Activated CD4-positive, alpha-beta T cell treated with anti-CD3 and anti-CD28 coated beads, Interleukin-2, Interleukin-6, amounts not matched to agents 100 ng/mL and 50 ng/mL, durations not matched to agents 16 hours and 8 hours (primary cell): ENCODE results near the gene SLC9A9.

ENCODE experiments used
- DNase-seq: peaks from one replicate; pipeline ENCODE4 v3.0.0-alpha.2; 2020

Gene SLC9A9

DNA sequence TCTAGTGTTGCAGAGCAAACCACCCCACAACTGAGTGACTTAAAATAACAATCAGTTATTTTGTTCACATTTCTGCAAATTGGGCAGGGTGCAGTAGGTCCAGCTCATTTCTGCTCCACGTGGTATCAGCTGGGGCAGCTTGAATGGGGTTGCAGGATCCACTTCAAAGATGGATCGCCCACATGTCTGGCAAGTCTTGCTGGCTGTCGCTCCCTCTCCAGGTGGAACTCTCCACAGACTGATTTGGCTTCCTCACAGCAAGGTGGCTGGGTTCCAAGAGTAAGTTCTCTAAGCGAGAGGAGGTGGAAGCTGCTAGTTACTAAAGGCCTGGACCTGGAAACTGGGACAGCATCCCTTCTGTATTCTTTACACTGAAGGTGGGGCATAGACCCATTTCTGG lies 213.3 kb downstream of the SLC9A9 start:
- no peak for DNase-seq

DNA sequence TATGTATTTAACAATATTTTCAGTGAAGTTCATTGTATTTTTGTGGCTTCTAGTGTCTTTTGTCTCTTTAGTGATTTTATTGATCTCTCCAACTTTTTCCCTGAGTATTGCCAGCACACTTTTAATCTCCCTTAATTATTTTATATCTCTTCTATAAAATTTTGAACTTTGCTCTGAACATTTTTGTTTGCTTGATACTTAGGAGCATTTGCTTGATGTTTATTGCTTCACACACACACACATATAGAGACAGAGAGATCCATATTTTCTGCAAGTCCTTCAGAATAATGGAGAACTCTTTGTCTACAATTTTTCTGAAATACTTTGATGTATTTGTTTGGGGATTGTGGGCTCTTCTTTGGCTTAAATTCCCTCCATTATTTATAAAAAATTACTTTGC lies 213.8 kb downstream of the SLC9A9 start:
- no peak for DNase-seq

DNA sequence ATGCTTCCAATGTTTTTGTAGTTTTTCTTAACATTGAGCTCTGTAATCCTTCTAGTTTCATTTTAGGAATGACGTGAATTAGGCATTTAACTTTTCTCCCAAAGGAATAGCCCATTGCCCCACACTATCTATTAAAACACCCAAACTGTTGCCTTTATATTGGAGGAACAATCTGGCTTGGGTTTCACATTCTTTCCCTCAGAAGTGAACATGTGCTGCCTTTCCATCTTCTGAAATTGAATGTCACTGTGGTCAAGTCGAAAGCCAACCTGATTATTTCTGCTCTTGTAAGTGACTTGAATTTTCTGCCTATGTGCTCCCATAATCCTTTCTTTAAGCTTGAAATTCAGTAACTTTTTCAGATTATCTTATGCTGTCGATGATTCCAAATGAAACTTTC lies 214.5 kb downstream of the SLC9A9 start:
- DNase-seq: no peak

DNA sequence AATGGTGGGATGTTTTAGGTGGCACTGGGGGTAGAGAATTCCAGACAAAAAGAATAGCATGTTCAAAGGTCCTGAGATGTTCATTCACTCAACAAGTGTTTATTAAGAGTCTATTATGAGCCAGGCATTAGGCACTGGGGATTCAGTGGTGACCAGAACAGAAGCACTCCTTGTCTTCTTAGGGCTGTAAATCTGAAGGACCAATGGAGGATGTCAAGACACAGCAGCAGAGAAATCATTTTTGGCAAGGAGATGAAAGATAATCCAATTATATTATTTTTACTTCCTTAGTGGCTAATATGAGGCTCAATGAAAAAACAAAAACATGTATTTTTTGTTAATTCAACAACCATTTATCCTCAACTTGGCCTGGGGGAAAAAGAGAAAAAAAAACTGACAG lies 218.5 kb downstream of the SLC9A9 start:
- no peak for DNase-seq

DNA sequence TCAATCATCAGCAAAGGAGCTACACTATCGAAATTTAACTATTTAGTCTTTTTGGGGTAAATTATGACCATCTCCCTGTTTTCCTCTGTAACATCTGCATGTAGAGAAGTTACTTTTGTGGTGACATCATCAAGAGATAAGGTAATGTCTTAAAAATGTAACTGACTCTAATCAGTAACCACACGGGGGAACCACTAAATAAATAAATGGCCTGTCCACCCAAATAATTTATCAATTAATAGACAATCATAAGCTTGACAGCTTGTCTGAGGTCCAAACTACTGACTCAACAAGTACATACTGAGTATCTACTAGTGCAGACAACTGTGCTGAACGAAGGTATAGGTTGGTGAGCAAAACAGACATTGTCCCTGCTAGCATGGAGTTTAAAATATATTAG lies 219.3 kb downstream of the SLC9A9 start:
- no peak for DNase-seq

DNA sequence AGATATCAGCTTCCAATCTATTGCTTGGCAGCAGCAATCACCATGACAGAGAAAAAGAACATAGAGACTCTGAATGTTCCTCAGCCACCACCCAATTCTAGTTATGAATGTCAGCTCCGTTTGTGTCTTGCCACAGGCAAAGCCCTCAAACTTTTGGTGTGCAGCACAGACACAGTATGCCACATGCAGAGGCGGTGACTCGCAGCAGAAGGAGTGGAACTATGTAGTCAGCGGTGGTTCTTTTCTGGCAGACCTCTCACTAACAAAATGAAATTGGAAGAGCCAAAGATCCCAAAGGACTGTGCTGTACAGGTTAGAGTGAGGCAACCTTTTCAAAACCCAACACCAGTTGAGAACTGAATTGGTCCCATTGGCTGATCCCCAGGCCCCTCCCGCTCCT lies 220.9 kb downstream of the SLC9A9 start:
- DNase-seq: peak; percentile 57

DNA sequence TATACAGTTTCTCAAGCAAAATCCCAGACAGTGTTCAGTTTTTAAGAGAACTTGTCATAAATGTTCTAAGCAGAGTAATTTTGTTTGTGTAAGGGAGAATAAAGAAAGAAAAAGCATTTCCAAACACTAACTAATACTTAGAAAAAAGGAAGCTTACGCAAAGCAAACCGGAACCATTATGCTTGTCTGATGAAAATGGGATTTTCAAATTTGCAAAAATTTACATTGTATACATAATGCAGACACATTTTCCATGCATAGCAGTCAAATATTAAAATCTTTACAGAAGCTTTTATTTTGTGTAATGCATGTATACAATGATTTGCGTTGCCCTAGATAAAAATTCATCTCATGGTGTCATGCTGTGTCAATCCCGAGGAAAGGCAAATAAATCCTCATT lies 229.0 kb downstream of the SLC9A9 start:
- DNase-seq: no peak

DNA sequence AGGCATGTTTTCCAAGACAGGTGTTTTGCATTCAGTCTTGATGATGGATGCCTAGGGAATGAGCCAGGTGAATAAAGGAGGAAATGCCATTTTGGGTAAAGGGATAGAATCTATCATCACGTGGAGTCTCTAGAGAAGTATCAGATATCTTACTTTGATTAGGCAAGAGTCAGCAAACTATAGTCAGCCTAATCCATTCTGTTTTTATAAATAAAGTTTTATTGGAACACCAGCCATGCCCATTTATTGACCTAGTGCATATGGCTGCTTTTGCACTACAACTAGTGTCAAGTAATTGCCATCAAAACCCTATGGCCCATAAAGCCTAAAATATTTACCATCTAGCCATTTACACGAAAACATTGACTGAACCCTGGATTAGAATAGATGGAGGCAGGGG lies 231.2 kb downstream of the SLC9A9 start:
- no peak for DNase-seq

DNA sequence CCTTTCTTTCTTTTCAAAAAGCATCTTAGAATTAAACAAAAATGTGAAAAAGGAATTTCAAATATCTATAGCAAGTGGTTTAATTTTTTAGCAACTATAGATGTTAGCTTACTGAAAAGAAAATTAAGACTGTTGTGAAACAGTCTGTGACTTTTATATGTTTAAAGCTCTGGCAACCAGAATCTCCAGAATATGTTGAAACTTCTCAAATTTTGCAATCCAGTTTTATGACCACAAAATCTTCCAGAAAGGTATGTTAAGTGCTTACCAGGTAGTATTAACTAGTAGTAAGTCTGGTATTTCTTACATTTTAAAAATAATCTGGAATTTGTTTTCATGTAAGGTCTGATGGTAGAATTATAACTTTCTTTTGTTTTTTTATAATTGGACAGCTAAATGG lies 235.0 kb downstream of the SLC9A9 start:
- no peak for DNase-seq

DNA sequence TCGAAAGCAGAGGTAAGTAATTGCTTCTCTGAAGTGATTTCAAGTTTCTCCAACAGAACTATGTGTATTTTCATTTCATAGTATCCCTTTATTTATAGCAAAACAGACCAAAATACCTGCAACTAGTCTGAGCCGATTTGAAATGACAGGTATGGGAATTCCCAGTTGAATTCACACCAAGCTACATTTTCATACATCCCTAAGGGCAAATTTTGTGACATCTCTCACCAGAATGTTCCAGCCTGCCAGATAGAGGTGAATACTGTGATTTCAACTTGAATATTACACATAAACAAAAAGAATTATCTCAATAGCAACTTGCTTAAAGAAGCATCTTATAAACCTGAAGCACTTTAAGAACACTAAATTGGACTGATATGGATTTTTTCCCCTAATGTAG lies 235.7 kb downstream of the SLC9A9 start:
- no peak for DNase-seq

DNA sequence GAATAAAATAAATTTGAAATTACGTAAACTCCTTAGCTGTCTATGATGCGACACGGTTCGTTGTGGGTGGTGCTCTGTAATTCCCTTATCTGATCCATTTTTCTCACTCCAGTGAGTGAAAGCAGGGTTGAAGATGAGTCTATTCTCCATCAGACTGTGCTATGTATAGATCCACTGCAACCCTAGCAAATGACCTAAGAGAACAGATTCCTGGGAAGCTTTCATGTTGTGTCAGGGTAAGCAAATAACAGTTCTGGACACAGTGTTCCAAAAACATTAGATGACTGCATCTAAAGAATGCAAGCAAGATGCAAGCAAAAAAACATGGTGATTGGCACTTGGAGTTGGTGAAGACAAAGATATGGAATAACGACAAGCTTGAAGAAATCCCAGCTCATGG lies 239.3 kb downstream of the SLC9A9 start:
- no peak for DNase-seq

DNA sequence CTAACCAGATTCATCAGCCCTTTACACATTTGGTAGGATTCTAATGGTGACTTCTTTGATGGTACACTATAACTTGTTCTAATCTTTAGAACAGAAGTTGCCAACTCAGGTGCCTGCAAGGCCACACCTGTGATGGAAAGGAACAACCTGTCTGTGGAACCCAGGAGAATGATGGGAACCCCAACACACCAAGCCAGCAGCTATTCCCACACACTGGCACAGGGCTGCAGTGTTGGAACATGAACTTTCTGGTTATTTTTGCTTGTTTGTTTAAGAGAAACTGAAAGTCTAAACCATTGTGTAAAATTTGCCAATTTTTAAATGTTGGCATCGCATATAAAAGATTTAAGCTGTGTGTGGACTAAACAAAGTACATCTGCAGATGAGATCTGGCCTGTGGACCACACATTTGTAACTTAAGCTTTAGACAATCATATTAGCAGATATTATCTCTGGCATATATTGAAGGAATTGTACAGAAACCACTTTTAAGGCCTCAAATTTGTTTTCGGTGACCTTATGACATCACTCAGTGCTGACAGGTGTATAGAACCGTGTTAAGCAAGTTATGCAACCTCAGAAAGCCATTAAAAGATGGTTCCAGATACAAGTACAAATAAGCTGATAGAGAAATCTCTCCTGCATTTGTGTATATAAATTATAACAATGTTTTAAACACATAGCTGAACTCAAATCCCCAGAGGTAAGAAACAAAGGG lies 242.9 kb downstream of the SLC9A9 start:
- no peak for DNase-seq

DNA sequence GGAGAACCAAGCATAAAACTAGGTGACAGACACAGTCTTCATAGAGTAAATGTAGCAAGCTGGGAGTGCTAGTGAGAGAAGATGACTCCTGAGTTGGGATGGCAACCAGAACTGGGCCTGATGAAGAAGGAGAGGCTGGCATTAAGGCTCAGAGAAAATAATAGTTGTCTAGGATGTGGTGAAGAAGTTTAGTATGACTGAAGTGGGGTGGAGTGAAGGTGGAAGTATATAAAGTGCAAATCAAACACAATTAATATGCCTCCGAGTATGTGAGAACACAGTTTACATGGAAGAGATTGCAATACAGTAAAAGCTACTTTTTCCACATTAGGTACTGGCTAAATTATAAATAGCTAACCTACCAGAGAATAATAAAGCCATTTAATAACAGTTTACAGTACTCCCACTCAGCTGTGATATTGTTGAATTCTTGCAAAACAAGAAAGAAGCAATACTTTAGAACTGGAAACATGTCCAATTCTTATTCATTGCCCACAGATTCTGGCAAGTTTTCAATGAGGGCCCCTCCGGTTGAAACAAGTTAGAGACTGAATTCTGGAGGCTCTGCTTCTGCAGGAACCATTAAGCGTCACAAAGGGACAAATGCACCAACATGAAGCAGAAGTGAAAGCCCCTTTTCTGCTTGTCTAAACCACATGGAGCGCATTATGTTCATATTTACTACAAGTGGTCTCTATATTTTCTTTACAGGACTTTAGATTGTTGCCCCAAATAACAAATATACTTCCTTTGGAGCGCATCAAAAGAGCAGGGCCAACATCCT lies 243.7 kb downstream of the SLC9A9 start:
- DNase-seq: no peak

DNA sequence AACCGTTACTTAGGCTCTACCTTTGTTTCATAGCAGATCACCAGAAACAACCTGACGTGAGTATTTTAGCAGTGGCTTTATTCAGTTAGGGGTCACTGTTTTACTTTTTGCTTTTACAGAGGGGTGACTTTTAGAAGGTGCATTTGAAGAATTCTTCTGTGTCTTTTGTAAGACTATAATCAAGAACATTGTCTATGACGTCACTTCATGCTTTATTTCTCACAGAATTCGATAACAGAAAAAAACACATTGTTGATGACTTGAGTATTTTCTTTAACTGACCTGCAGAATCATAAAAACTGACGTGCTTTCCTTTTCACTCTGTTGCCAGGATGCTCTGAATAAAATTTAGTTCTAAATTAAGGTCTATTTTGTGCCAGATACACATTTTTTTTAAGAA lies 244.5 kb downstream of the SLC9A9 start:
- DNase-seq: no peak

DNA sequence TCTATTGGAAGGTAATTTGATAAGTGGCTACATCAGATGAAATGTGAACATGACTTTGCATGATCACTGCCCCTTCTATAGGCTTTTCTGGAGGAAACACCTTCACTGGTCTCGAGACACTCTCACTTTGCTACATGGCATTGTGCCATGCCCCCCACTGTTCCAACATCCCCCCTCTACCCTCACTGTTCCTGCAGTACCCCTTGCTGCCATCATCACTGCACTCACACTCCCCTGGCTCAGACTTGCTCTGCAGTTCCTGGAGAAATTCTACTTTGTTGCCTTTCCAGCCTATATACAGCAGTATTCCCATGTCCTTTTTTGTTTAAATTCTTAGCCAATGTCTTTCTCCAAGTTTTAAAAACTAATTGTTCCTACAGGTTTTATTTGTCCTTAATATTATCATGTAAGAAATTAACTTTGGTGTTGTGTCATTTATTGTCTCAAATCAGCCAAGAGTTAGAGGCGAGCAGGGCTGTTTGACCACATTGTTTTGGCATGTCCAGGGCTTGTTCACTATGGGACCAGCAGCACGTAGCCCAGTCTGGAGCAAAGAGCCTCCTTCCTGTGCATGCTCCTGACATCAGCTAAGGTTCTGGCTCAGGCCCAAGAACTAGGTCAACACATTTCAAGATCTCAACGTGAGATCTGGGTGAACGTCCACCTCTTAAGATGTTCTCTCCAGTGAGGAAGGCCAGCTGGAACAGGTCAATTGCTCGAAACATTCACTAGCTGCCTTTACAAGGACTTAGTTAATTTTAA lies 246.4 kb downstream of the SLC9A9 start:
- no peak for DNase-seq

DNA sequence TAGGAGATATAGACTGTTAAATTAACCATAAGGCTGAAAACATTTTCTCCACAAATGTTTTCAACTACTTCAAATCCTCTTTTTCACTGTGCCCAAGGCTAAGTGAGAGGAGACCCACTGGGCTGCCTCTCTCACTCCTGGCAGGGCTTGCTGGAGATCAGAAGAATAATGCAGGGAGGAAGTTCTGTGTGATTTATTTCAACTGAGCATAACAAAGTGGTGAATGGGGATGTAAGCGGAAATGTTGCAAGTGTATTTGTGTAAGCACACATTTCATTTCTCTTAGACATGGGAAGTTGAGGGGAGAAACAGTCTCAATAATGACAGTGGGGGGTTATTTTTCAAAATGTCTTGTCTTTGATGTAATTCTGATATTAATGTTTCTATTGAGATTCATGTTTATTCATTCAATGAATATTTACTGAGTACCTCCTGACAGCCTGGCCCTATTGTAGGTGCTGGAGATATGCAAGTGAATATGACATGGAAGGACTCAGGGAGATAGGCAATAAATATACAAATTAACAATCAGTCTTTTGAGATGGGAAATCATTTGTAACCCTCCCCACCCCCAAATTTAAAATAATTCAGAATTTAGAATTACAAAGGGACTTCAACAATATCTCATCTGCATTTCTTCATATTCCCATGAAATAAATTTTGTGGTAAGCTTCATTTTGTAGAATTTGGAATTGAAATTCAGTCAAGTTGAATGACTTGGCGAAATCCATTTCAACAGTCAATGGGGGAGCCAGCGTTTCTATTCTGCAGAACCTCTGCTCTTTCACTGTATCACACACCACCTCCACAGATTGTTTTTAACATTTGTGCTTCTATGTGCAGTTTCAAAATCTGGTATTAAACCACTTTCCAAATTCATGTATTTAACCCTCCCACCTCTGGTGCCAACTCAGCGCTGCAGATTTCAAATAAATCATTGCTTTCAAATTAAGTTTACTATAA lies 247.2 kb downstream of the SLC9A9 start:
- no peak for DNase-seq

DNA sequence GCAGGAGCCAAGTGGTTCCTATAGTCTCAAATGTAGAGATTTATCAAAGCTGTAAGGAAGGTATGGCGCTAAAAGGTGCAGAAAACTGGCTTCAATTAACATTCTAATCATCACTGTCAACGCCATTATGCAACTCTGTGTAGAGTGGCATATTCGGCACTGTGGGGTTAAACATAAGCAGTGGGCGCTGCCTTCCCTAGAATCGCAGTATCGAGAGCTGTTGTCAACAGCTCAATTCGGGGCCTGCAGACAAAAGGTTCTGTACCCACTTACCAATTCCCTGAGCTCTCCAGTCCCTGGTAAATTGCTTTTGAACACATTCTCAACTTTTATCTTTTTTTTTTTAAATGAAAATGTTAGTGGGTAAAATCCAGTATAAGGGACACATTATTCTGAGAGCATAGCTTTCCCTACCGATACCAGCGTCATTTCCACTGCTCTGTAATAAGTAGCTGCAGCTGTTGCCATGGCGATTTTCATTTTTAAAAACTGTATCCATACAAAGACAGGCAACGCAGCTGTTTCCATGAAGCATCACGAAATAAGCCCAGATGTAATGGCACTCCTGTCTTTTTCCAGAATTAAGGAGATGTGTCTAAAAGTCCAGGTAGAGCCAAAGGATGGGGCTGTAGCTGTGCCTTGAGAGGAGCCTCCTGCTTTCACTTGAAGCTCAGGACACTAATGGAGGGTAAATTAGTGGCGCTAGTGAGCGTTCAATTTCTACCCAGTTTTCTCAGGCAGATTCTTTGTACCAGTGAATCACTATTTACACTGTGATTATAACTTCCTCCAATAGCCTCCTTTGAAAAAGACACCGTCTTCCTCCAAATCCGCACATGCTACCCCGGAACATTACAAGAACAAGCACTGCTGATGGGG lies 250.3 kb downstream of the SLC9A9 start:
- DNase-seq: no peak

DNA sequence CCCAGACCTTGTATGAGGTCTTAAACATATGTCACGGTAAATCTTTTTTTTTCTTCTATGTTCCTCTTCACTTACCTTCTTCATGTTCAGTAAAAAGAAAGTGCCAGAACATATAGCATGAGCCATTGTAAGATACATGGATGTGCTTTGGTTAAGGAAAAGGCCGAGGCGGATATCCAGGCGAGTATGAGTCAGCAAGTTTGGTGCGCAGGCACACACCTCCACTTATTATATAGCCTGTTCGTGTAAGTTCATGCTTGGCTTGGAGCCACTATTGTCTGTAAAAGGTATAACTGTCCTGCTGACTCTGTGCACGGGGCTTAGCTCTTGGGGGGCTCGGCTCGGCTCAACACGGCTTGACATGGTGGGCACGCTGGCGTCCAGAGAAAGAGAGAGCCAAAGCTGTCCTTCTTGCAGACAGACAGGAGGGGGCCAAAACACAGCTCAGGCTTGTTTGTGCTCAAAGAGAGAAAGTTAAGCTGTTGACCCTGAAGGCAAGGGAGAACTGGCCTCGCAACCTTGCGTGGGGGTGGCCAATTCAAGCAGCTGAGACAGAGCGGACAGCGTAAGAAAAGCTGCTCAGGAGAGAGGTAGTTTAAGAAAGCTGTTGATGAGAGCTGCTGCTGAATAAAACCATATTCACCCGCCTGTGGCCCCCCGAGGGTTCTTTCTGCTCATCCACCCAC lies 251.2 kb downstream of the SLC9A9 start:
- no peak for DNase-seq

DNA sequence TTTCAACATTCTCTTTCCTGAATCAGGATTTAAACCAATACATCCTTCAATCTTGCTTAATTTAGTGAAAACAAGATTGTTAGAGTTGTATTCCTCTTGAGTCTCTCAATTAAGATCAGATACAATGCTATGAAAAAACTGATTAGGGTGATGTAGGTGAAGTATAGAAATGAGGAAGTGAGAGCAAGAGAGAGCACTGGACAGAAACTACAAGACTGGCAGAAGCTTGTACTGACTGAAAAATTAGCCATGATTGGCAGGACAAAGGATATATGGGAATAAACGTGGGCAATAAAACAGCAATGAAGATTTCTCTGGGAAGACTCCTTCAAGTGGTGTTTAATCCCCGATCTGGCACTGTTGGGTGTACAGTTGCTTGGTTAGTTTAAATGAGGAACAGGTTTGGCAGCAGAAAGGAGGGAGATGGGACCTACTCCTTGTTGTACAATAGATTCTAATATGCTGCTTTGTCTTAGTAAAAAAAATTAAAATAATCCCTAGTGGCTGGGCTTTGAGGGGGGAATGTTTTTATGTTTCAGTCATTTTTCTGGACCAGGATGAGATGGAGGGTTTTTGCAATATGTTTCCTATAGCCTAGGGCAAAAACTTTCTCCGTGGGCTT lies 252.7 kb downstream of the SLC9A9 start:
- DNase-seq: no peak

DNA sequence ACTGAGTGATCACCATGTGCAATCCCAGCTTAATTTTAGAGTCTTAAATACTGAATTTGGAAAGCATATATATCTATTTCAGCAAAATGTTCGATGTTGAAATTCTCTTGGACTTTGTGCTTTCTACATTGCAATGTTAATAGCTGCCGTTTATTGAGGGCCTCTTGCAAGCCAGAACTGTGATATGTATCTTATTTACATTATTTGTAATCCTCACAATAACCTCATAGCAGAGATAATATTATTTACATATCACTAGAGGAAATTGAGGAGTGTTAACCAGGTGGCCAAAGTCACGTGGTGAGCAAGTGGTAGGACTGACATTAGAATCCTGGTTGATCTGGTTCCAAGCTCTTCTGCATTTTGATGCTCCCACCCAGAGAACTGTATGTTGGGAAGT lies 254.1 kb downstream of the SLC9A9 start:
- no peak for DNase-seq

DNA sequence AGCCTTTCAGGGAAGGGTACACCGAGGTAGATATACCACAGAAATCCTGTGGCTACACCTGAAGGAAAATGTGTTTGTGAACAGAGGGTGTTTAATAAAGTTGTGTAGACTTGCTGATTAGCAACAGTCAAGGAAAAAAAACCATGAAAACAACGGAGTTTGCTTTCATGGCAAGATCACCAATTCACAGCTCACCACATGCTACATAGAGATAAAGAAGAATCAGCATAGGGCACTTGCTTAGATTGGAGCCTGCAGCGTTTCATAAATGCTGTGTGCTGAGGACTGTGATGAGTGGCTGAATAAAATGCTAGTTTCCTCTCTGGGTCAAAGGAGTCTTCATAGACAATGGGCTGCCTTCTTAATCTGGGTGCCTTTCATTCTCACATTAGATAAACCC lies 257.6 kb downstream of the SLC9A9 start:
- no peak for DNase-seq
